Cardiac septum (tissue), 1 donor: Measurements from ENCODE around the gene ZBTB44. TPM values are rescaled to one million over a fixed set of nuclear protein-coding genes. Genes with fewer than 3 reads are reported as not detected.
"Not testable (repeated sequence)": the region's sequence is repeated elsewhere in the genome, so short reads cannot be mapped to it uniquely, and the experiment has no call there.

Experiments
- DNase-seq: peaks from one replicate; pipeline ENCODE4 v3.0.0-alpha.2; 2020; ENCODE audit warnings: low spot score
- intact Hi-C: fragments of 100-400 bp; cut with DNase I; formaldehyde crosslinking; loops from one replicate; pipeline ENCODE4 v1.14.0; 2022
- long read RNA-seq: library from polyadenylated mRNA; unstranded; transcript quantifications from one replicate; pipeline ENCODE4 v2.0.0, GENCODE V29; 2021
- total RNA-seq: library from RNA; stranded (reverse); fragmentation: NEBNext Ultra II Directional; extraction: Animal tissue kit (Norgen Biotek cat#: 25700); gene quantifications from one replicate; pipeline ENCODE4 v1.2.1, GENCODE V29; 2021
- donor health status: DM: no; HTN: no; CAD: no.

Gene ZBTB44, protein sequence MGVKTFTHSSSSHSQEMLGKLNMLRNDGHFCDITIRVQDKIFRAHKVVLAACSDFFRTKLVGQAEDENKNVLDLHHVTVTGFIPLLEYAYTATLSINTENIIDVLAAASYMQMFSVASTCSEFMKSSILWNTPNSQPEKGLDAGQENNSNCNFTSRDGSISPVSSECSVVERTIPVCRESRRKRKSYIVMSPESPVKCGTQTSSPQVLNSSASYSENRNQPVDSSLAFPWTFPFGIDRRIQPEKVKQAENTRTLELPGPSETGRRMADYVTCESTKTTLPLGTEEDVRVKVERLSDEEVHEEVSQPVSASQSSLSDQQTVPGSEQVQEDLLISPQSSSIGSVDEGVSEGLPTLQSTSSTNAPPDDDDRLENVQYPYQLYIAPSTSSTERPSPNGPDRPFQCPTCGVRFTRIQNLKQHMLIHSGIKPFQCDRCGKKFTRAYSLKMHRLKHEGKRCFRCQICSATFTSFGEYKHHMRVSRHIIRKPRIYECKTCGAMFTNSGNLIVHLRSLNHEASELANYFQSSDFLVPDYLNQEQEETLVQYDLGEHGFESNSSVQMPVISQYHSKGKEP
- 37.0 TPM for total RNA-seq
- long read RNA-seq, full-length matches to known transcripts: 2 of 13 reads
- long read RNA-seq, partial matches to known transcripts: 3 of 13 reads
- long read RNA-seq, other reads (novel, unspliced or antisense): 8 of 13 reads

DNA sequence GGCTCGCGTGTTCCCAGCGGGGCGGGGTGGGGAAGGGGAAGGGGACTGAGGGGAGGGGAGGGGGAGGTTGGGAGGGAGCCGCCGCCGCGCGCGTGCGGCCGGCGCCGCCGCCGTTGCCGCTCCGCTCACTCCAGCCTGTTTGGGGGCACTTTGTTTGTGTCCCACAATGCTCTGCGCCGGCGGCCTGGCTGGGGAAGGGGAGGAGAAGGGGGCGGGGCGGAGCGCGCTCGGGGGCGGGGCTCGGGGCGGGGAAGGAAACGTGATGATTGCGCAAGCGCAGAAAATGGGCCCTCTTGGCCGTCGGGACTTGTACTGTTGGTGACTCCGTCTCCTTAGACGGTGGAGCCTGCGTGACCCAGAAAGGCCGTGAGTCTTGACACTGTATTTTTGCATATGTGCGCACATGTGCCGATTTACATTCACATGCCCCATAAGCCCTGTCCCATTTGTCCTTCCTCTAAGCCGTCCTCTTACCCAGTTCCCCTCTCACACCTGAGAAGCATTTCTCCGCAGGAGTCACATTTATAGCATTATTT is at the start of gene ZBTB44:
TSS of gene ZBTB44 (minus strand) at position 168 of the 536 bp plus-strand sequence. CDS start 53,044 bp downstream, outside the sequence.
- intact Hi-C loops: loop anchor here (5.0 to 10.0 kb wide), 2 partner anchors 87 to 580 kb away; no protein-coding TSS in a partner anchor
- DNase-seq: peak; percentile 98

DNA sequence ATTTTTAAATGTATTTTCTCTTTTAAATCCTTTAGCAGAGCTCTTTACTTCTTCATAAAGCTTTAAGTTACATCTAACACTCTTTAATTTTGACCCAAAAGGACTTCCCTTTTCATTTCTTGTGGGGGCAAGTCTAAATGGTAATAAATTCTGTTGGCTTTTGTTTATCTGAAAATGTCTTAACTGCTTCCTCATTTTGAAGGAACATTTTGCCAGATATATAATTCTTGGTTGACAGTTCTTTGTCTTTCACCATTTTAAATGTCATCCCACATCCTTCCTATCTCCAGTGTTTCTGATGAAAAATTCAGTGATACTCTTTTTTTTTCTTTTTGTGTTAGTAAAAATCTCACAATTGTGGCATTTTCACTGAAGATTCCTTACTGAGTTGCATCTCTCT is 44.7 kb upstream of the ZBTB44 start:
- intact Hi-C loops: no loop called here
- no peak for DNase-seq

DNA sequence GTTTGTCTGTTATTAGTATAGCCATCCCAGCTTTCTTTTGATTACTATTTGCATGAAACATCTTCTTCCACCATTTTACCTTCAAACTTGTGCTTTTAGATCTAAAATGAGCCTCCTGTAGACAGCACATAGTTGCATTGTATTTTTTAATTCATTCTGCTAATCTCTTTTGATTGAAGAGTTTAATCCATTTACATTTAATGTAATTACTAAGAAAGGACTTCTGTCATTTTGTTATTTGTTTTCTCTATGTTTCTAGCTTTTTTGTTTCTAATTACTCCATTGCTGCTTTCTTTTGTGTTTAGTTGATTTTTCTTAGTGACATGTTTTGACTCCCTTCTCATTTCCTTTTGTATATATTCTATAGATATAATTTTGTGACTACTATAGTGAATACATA is 43.7 kb upstream of the ZBTB44 start:
- intact Hi-C loops: no loop called here
- no peak for DNase-seq

DNA sequence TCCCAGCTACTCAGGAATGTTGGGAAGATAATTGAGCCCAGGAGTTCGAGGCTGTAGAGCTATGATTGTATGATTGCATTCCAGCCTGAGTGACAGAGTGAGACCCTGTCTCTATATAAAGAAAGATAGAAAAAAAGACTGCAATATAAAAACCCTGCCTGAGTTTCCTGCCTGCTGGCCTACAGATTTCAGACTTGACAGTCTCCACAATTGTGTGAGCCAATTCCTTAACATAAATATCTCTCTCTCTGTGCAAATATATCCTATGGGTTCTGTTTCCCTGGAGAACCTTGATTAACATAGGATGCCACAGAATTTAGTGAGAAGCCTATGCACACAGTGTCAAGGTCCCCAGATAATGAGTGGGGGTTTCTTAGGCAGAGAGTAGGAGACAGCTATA is 32.5 kb upstream of the ZBTB44 start:
- DNase-seq: no peak
- intact Hi-C loops: no loop called here

DNA sequence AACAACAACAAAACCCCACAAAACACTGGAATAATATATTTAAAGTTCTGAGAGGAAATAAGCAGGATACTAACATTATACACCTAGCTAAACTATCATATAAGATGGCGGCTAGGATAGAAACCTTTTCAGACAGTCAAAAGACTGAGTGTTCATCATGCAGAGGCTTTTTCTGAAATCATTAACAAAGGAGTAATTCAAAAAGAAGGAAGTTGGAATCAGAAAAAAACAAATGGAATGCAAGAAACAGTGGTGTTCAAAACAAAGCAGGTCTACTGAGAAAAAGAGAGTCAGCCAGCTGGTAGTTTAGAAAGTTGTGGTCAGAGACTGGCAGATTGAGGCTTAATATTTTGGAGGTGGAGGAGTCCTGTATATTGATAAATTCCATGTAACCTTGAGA is 30.1 kb upstream of the ZBTB44 start:
- no peak for DNase-seq
- intact Hi-C loops: no loop called here

DNA sequence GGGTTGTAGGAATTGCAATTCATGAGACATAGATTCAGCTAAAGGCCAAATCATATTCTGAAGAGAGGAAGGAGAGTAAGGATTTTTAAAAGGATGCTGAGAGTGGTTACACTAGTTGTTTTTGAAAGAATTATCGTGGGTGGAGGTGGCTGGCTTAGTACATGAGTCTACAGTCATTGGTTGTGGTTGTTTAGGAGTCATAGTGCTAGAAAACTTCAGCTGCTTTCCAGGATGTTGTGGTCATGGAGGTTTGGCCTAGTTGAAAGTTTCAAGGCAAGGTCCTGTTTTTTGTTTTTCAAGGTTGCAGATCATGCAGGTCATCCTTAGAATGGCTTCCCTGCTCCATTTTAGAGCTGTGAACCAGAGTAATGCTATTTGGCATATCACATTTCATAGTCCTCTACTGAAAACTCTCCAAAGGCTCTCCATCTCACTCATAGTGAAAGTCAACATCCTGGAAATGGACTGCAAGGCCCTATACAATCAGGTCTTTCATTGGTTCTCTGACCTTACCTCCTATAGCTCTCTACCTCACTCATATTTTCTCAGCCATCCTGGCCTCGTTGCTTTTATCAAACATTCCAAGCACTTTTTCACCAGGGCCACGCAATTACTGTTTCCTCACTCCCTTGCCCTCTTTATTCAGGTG is 26.1 kb upstream of the ZBTB44 start:
- intact Hi-C loops: no loop called here
- DNase-seq: no peak

DNA sequence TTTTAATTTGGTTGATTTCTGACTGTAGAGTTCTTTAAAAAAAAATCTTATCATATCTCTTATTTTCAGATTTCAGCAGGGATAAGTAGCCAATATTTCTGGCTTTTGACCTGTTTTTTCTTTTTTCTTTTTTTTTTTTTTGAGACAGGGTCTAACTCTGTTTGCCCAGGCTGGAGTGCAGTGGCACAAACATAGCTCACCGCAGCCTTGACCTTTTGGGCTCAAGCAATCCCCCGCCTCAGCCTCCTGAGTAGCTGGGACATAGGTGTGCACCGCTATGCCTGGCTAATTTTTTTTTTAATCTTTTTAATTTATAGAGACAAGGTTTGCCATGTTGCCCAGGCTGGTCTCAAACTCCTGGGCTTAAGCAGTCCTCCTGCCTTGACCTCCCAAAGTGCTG is 23.9 kb upstream of the ZBTB44 start:
- intact Hi-C loops: no loop called here
- no peak for DNase-seq

DNA sequence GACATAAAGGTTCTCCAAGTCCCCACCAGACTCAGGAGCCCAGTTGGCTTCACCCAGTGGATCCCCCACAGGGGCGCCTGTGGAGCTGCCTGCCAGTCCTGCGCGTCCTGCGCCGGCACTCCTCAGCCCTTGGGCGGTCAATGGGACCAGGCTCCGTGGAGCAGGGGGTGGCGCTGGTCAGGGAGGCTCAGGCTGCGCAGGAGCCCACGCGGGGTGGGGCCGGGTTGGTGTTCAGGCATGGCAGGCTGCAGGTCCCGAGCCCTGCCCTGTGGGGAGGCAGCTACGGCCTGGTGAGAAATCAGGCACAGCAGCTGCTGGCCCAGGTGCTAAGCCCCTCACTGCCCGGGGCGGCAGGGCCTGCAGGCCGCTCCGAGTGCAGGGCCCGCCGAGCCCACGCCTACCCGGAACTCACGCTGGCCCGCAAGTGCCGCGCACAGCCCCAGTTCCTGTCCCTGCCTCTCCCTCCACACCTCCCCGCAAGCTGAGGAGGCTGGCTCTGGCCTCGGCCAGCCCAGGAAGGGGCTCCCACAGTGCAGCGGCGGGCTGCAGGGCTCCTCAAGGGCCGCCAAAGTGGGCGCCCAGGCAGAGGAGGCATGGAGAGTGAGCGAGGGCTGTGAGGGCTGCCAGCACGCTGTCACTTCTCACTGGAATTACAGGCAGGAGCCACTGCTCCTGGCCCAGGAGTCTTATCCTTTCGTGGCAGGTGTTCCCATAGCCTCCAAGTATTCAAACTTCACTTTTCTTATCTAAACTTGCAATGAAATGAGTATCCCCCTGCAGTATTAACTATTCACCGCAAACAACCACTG is 22.8 kb upstream of the ZBTB44 start:
- no peak for DNase-seq

DNA sequence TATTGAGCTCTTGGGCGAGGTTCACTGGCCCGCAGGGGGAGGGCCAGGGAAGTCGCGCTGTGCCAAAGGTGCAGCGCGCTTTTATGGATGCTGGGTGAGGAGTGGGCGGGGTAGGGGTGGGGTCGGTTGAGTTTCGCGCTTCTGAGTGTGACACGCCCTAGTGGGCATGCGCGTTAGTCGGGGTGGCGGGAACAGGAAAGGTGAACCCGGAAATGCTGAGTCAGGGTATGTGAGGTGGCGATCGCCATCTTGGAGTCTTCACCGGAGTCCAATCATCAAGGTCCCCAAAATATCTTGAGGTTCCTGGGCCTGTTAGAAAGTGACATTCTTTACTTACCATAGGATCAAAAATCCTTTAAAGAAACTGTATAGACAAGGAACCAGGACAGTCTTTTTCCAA is 16.7 kb upstream of the ZBTB44 start:
- intact Hi-C loops, DNase-seq: not testable (repeated sequence)

More for the DNA sequence above, 22.8 kb upstream of the ZBTB44 start:
- intact Hi-C loops: no loop called here

DNA sequence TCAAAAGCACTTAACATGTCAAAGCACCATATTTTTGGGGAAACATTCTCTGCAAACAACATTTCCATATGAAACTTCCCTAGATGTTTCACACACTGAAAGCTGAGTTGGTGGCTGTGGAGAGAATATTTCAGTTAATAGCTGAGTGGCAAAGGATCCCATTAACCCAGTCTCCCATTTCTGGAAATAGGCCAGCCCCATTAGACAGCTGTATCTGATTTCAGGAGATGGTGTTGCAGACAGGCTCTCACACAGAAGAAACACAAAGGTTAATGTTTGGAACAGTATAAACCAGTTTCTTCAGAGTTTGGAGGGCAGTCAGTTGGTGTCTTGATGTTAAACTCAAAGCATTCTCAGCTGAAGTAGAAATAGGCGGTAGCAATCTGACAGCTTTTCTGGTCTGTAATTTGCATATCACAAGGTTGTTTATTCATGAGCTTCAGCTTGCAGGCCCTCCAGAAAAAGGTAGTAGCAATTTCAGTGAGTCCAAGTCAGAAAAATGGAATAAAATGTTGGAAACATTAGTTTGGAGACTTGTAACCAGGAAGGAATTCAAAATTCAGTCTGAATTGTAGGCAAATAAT is 15.5 kb upstream of the ZBTB44 start:
- intact Hi-C loops: no loop called here
- no peak for DNase-seq

DNA sequence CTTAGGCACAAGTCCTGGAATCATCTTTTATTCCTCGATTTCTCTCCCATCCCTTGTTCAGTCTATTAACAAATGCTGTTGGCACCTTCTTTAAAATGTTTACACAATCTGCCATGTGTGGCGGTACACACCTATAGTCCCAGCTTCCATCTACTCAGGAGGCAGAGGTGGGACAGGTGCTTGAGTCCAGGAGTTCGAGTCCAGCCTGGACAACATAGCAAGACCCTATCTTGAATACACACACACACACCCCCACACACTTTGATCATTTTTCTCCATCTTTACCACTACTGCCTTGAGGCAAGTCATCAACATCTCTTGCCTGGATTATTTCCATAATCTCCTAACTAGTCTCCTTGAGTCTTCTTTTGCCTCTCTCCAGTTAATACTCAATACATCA is 13.7 kb upstream of the ZBTB44 start:
- intact Hi-C loops: no loop called here
- DNase-seq: no peak

DNA sequence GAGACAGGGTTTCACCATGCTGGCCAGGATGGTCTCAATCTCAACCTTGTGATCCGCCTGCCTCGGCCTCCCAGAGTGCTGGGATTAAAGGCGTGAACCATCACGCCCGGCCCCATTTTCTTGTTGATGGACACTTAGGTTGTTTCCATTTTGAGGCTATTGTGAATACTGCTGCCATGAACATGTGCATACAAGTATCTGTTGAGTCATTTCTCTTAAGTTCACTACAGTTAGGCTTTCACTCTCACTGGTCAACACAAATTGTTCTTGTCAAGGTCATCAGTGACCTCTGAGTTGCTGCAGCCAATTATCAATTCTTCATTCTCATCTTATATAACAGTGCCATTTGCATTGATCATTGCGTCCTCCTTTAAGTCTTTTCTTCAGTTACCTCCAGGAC is 13.0 kb upstream of the ZBTB44 start:
- intact Hi-C loops: no loop called here
- no peak for DNase-seq

DNA sequence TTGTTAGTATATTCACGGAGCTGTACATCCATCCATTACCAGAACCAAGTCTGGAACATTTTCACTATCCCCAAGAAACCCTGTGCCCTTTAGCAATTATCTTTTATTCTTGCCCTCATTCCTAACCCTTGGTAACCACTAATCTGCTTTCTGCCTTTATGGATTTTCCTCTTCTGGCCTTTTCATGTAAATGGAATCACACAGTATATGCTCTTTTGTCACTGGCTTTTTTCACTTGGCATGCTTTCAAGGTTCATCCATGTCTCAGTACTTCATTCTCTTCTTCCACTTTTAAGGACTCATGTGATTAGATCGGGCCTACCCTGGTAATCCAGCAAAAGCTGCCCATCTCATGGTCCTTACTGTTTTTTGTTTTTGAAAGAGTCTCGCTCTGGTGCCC is 11.0 kb upstream of the ZBTB44 start:
- intact Hi-C loops: no loop called here
- no peak for DNase-seq

DNA sequence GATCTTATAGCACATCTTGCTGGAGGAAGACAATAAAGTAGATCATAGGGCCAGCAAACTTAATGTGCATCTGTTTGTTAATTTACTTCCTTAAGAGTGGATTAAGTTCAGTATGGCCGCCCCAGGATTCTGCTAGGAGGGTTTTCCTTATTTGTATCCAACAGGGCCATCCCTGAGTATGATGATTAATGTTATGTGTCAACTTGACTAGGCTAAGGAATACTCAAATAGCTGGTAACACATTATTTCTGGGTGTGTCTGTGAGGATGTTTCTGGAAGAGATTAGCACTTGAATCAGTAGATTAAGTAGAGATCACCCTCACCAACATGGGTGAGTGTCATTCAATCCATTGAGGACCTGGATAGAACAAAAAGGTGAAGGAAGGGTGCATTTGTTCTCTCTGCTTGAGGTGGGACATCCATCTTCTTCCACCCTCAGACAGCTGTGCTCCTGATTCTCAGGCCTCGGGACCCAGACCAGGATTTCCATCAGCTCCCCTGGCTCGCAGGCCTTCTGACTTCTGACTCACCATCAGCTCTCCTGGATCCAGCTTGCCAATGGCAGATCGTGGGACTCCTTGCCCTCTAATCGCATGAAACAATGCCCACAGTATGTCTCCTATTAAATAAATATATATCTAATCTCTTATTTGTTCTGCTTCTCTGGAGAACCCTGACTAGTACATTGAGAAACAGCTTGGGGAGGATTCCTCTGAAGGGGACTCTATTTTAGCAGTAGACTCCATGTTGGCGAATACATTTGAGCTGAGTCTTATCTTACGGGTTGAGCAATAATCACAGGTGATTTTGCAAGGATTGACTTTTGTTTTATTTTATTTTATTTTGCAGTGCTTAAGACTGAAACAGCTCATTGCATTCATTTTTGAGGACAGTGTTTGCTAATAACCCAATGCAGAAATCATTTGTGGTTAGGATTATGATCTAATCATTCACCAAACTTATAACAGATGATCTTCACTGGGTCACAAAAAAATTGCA is 9.0 kb upstream of the ZBTB44 start:
- intact Hi-C loops: loop anchor here (5.0 kb wide), 1 partner anchor 99 kb away; no protein-coding TSS in a partner anchor

DNA sequence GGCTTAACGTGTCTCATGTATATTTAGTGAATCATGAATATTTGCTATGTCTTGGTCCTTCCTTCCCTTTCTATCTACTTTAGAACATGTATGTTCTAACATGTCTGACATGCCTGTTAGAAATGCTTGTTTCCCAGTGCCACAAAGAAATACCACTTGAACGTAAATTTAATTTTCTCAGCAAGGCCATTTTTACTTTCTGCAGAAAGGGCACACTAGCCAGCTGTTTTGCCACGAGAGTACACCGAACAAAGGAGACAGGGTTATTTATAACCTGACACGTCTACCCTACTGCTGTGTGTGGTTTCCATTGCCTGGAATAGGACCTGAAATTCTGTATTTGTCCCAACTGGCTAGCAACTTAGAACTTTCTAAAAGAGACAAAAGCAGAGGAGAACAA is 7.4 kb upstream of the ZBTB44 start:
- DNase-seq: no peak
- intact Hi-C loops: loop anchor here (5.0 kb wide), 1 partner anchor 100 kb away; no protein-coding TSS in a partner anchor

More for the DNA sequence above, 9.0 kb upstream of the ZBTB44 start:
- DNase-seq: no peak

DNA sequence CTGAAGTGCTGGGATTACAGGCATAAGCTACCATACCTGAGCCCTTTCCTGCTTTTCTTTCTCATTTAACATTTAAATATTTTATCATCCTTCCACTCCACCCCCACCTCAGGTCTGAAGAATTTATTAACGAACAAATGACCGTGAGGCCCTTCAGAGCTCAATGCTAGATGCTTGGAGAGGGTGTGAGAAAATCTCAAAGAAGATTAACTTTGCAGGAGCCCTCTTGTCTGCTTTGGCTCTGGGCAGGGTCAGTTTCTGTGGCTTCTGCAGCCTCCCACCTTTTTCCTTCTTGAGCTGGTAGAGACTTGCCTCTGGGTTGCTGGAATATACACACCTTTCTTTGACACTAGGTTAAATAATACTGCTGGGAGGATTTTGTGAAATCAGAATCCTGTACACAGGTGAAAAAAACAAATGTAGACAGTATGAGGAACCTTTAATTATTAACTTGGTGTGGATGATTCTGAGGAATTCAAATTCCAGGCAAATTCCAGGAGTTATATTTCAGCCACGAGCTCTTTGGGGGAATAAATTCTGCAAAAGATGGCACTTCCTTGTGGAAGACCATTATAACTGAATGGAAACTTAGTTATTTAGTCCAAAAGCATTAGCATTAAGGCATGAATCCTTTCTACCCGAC is 3.4 kb upstream of the ZBTB44 start:
- intact Hi-C loops: loop anchor here (10.0 kb wide), 1 partner anchor 577 kb away; no protein-coding TSS in a partner anchor
- DNase-seq: no peak

DNA sequence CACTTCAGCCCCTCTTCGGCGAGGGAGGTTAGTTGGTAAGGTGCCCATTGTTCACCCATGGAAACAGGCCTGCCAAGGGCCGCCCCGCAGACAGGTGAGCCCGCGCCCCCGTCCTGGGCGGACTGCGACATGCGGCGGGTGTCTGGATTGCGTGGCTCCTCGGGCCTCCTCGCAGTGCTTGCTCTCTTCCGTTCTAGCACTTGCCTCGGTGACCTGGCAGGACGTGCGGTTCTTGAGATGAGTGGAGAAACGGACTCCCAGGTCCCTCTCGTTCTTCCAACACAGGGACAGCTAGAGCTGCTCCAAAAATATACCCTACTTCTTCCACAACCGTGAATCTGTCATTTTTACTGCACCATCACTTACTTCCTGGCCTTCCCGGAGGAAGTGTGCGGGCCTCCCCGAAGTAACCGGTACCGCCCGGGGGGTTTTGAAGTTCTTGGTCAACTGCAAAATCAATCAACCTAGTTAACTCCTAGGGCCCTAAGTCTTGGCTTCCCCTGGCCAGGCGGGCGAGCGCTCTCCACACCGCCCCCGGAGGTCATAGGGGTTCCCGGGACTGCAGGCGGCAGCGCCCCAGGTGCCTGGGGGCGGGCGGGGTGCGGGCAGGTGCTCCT is 745 bp upstream of the ZBTB44 start:
- no peak for DNase-seq
- intact Hi-C loops: loop anchor here (10.0 kb wide), 1 partner anchor 579 kb away; no protein-coding TSS in a partner anchor
